NCI-H226 (cell line): ENCODE results near the gene MAN1C1.
A peak's percentile ranks its signal among the peaks of the same experiment; 100 is the strongest.

Source experiments
- DNase-seq: peaks from one replicate; pipeline ENCODE4 v3.0.0-alpha.2; 2015

The MAN1C1 gene

GRCh38 chr1:25768999-25769398 lies 152.4 kb downstream of the MAN1C1 start:
- DNase-seq, result no peak

- no peak for DNase-seq
These were observed 153.2 kb downstream of the MAN1C1 start for GRCh38 chr1:25769625-25770383.

- no peak for DNase-seq
These were observed 154.1 kb downstream of the MAN1C1 start for GRCh38 chr1:25770541-25771220.

- no peak for DNase-seq
These were observed 154.9 kb downstream of the MAN1C1 start for GRCh38 chr1:25771221-25772114.

GRCh38 chr1:25772164-25772563 lies 155.6 kb downstream of the MAN1C1 start:
- no peak for DNase-seq

- no peak for DNase-seq
These were observed 156.2 kb downstream of the MAN1C1 start for GRCh38 chr1:25772692-25773245.

GRCh38 chr1:25773441-25774125 lies 157.0 kb downstream of the MAN1C1 start:
- no peak for DNase-seq

GRCh38 chr1:25774206-25774803 lies 157.7 kb downstream of the MAN1C1 start:
- DNase-seq, result no peak

- DNase-seq, result no peak
These were observed 158.6 kb downstream of the MAN1C1 start for GRCh38 chr1:25774921-25775771.

GRCh38 chr1:25779388-25779787 lies 162.8 kb downstream of the MAN1C1 start:
- DNase-seq, result no peak

GRCh38 chr1:25779894-25780293 lies 163.3 kb downstream of the MAN1C1 start:
- DNase-seq, result no peak

- DNase-seq, result no peak
These were observed 163.9 kb downstream of the MAN1C1 start for GRCh38 chr1:25780318-25781129.

- DNase-seq, result no peak
These were observed 164.5 kb downstream of the MAN1C1 start for GRCh38 chr1:25781130-25781433.

GRCh38 chr1:25782608-25783201 lies 166.1 kb downstream of the MAN1C1 start:
- no peak for DNase-seq

- DNase-seq, result no peak
These were observed 168.0 kb downstream of the MAN1C1 start for GRCh38 chr1:25784575-25785051.

GRCh38 chr1:25785333-25786067 lies 168.9 kb downstream of the MAN1C1 start:
- DNase-seq, result no peak

- DNase-seq, result peak; percentile 20
These were observed 170.5 kb downstream of the MAN1C1 start for GRCh38 chr1:25786887-25787759.

- no peak for DNase-seq
These were observed 171.2 kb downstream of the MAN1C1 start for GRCh38 chr1:25787760-25788166.
